B cell (primary cell): Measurements from ENCODE around the gene CHD2. TPM values are rescaled to one million over a fixed set of nuclear protein-coding genes. Genes with fewer than 3 reads are reported as not detected.

Experiments
- ATAC-seq: fragments of 200-7000 bp; cut with Tn5 transposase; one replicate; pipeline ENCODE4 v1.10.0; 2021; ENCODE audit warnings: low read depth, mild to moderate bottlenecking, moderate number of reproducible peaks, moderate library complexity
- CTCF ChIA-PET: fragments of 350-600 bp; sonication (Branson Sonifier 250); formaldehyde crosslinking; loops from one replicate; lab custom pipeline; 2021; ENCODE audit warnings: antibody characterized with exemption, inconsistent platforms; lab: Charles Lee
- POLR2A ChIA-PET: fragments of 350-600 bp; sonication (Branson Sonifier 250); formaldehyde crosslinking; loops from one replicate; lab custom pipeline; 2021; ENCODE audit warnings: antibody characterized with exemption; lab: Charles Lee
- DNase-seq: peaks from one replicate; pipeline ENCODE4 v3.0.0; 2013
- H2AFZ ChIP-seq: 2 replicates; pipeline ENCODE4 v1.6.1; 2012; ENCODE audit warnings: mild to moderate bottlenecking, low read depth, low read length; ENCODE audit not compliant: insufficient read depth, poor library complexity, severe bottlenecking
- H3K27ac ChIP-seq, 2 donors: 1 replicate in 1 of 2; 2 replicates in 1 of 2; pipeline ENCODE4 v1.5.1; 2012 to 2013; ENCODE audit warnings: low read length in 2 of 2, mild to moderate bottlenecking in 2 of 2, moderate library complexity in 1 of 2
- H3K27me3 ChIP-seq, 4 experiments: fragments of 200-600 bp in 1 of 4; sonication (generic) in 1 of 4; replicated peaks in 1 of 4; 1 replicate in 2 of 4; 2 replicates in 2 of 4; pipeline versions ENCODE4 v1.6.1 to v1.7.0; 2013 to 2016; ENCODE audit warnings: low read length in 3 of 4, mild to moderate bottlenecking in 2 of 4, mixed read lengths in 1 of 4, moderate library complexity in 1 of 4; ENCODE audit not compliant: insufficient read depth in 4 of 4, control insufficient read depth in 3 of 4; ENCODE audit errors: control extremely low read depth in 1 of 4
- H3K36me3 ChIP-seq, 2 experiments: replicated peaks in 1 of 2; 1 replicate in 1 of 2; 2 replicates in 1 of 2; pipeline versions ENCODE4 v1.6.1 to v1.7.1; 2013; ENCODE audit warnings: low read length in 1 of 2; ENCODE audit not compliant: insufficient read depth in 2 of 2, control insufficient read depth in 1 of 2; ENCODE audit errors: control extremely low read depth in 1 of 2, extremely low read depth in 1 of 2
- H3K4me1 ChIP-seq, 2 donors: fragments of 200-600 bp in 1 of 2; sonication (generic) in 1 of 2; 1 replicate in 1 of 2; 2 replicates in 1 of 2; pipeline versions ENCODE4 v1.5.1 to v1.6.1; 2013 to 2017; ENCODE audit warnings: low read length in 2 of 2; ENCODE audit not compliant: control insufficient read depth in 2 of 2, insufficient read depth in 2 of 2
- H3K4me2 ChIP-seq: replicated peaks from 2 replicates; pipeline ENCODE3; 2012; ENCODE audit warnings: mild to moderate bottlenecking, low read depth, low read length; ENCODE audit not compliant: poor library complexity, severe bottlenecking
- H3K4me3 ChIP-seq, 5 experiments: fragments of 200-600 bp in 1 of 5; sonication (generic) in 1 of 5; 1 replicate in 3 of 5; 2 replicates in 2 of 5; pipeline versions ENCODE4 v1.5.1 to v1.7.0; 2011 to 2016; ENCODE audit warnings: low read length in 4 of 5, mild to moderate bottlenecking in 4 of 5, low read depth in 2 of 5, control low read depth in 1 of 5, moderate library complexity in 1 of 5; ENCODE audit not compliant: insufficient read depth in 1 of 5; ENCODE audit errors: control extremely low read depth in 1 of 5, extremely low read depth in 1 of 5
- H3K79me2 ChIP-seq: fragments of 200-600 bp; sonication (generic); one replicate; pipeline ENCODE4 v1.6.0; 2016; ENCODE audit warnings: low read length; ENCODE audit not compliant: control insufficient read depth, insufficient read depth
- H3K9ac ChIP-seq: fragments of 200-600 bp; sonication (generic); 2 replicates; pipeline ENCODE4 v1.6.1; 2017; ENCODE audit warnings: mild to moderate bottlenecking, low read length, moderate library complexity
- H3K9me3 ChIP-seq, 3 donors: one replicate each; pipeline versions ENCODE4 v1.6.1 to v1.7.1; 2013; ENCODE audit warnings: low read length in 2 of 3; ENCODE audit not compliant: control insufficient read depth in 2 of 3, insufficient read depth in 1 of 3; ENCODE audit errors: control extremely low read depth in 1 of 3
- H4K20me1 ChIP-seq: 2 replicates; pipeline ENCODE4 v1.6.0; 2012; ENCODE audit warnings: mild to moderate bottlenecking, low read length; ENCODE audit not compliant: insufficient read depth, control insufficient read depth, poor library complexity, severe bottlenecking
- H3K27ac Mint-ChIP-seq: one replicate; pipeline ENCODE4 v1.8.0; 2021; ENCODE audit warnings: mixed read lengths
- H3K27me3 Mint-ChIP-seq: one replicate; pipeline ENCODE4 v1.8.0; 2021; ENCODE audit warnings: mixed read lengths
- H3K4me1 Mint-ChIP-seq: one replicate; pipeline ENCODE4 v1.8.0; 2021; ENCODE audit warnings: mixed read lengths
- H3K4me3 Mint-ChIP-seq: one replicate; pipeline ENCODE4 v1.8.0; 2021; ENCODE audit warnings: mixed read lengths
- H3K9me3 Mint-ChIP-seq: one replicate; pipeline ENCODE4 v1.8.0; 2022; ENCODE audit warnings: mixed read lengths; ENCODE audit not compliant: insufficient read depth
- CTCF ChIP-seq: fragments of 200-600 bp; IDR thresholded peaks from one replicate; pipeline ENCODE4 v1.8.0; 2022; ENCODE audit warnings: antibody characterized with exemption, mild to moderate bottlenecking
- EZH2 ChIP-seq: IDR thresholded peaks from 2 replicates; pipeline ENCODE4 v1.6.1; 2012; ENCODE audit warnings: borderline replicate concordance, low read depth, mild to moderate bottlenecking, moderate library complexity, low read length; ENCODE audit not compliant: insufficient read depth, poor library complexity, severe bottlenecking
- WGBS: methylation state at CpG from one replicate; pipeline ENCODE4 v1.1.5; 2013; ENCODE audit warnings: missing lambda C conversion rate; ENCODE audit not compliant: insufficient coverage; 5-methylcytosine and 5-hydroxymethylcytosine counted together
- intact Hi-C: fragments of 100-400 bp; cut with micrococcal nuclease; formaldehyde crosslinking; loops from one replicate; pipeline ENCODE4 v1.10.0; 2022
- polyA plus RNA-seq: library from polyadenylated mRNA; depleted of rRNA; stranded (reverse); fragments of >200 nt; gene quantifications from 2 replicates; pipeline ENCODE4 v1.2.3, GENCODE V29; 2012
- total RNA-seq, 2 donors: library from RNA; stranded (reverse); fragments of 120-200 nt in 1 of 2; gene quantifications; 1 replicate in 1 of 2; 2 replicates in 1 of 2; pipeline versions ENCODE4 v1.2.3 to v1.2.4, GENCODE V29; 2013 to 2022

Gene CHD2
- total and polyA plus RNA-seq, 2 donors (not counting 1 experiment from before 2014, with no cell fraction given), result 86.9 to 353 TPM

- no peak overlapping the region for H2AFZ ChIP-seq
- peaks cover 0 to 16% (median 0%) of the 10 kb centered on the region in 4 experiments for H3K27me3 ChIP-seq
- no peak overlapping the region for H3K4me3 ChIP-seq
- intact Hi-C loops, result no loop called here
- H3K9ac ChIP-seq, result no peak overlapping the region
- TF ChIP-seq EZH2 (no peak), CTCF (no peak)
- peaks cover 0 to 15% (median 4%) of the 10 kb centered on the region in 3 donors for H3K9me3 ChIP-seq
- no peak overlapping the region for H3K27ac ChIP-seq
- Mint-ChIP-seq H3K27me3 (peaks cover 31% of the 10 kb centered on the region), H3K4me1 (peaks cover 7% of the 10 kb centered on the region), H3K27ac (no peak overlapping the region), H3K4me3 (no peak overlapping the region), H3K9me3 (peaks cover 2% of the 10 kb centered on the region)
- peaks cover 6 to 8% of the 10 kb centered on the region in 2 donors for H3K4me1 ChIP-seq
- no peak for DNase-seq
- H4K20me1 ChIP-seq, result no peaks in the 10 kb centered on the region
- no peaks in the 10 kb centered on the region for H3K79me2 ChIP-seq
- ChIA-PET CTCF (no interaction called here), POLR2A (no interaction called here)
- 78% methylated on average over 6 of the region's 7 CpGs for WGBS
- no peaks in the 10 kb centered on the region for H3K36me3 ChIP-seq
- H3K4me2 ChIP-seq, result no peak overlapping the region
- ATAC-seq, result no peak
Measured at GRCh38 chr15:93046721-93047120, 146.6 kb downstream of the CHD2 start.

DNA sequence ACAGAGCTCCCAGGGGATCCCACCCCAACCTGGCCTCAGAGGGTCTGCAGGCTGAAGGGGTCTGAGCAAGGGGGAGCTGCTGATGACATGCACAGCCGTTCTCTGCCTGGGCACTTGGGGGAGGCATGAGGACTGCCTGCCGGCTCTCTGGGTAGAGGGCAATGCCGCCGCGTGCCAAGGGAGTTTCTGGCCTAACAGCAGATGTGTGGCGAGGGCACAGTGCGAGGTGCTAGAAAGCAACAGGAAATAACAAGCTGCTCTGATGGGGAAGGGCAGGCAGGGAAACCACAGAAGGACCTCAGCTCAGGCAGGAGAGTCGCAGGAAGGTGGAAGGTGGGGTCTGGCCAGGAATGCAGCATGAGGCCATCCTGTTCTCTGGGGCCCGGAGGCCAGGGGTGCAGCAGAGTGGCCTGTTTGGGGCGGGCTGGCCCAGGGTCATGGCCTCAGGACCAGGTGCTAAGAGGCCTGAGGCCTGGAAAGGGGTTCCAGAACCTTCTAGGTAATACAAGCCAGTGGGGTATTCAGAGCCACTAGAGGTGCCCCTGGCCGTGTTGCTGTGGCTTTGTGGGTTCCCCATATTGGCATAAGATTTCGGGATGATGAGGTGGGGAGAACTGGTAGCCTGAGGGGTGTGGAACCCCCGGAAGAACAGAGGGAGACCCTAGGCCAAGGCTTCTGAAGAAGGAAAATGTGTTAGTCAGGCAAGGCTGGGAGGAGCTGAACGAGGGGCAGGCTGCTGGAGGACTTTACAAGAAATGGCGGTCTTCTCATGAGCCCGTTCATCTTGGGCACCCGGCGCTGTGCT is 147.7 kb downstream of the CHD2 start:
- intact Hi-C loops, result no loop called here
- Histone ChIP-seq H3K4me2 (peak overlapping the region; percentile 35), H3K9me3 (peaks cover 0 to 15% (median 4%) of the 10 kb centered on the region in 3 donors), H3K79me2 (no peaks in the 10 kb centered on the region), H3K36me3 (no peaks in the 10 kb centered on the region), H2AFZ (peak overlapping the region; percentile 22), H3K27me3 (peaks cover 0 to 14% (median 0%) of the 10 kb centered on the region in 4 experiments), H4K20me1 (no peaks in the 10 kb centered on the region), H3K4me1 (peaks cover 6 to 8% of the 10 kb centered on the region in 2 donors), H3K9ac (no peak overlapping the region), H3K27ac (no peak overlapping the region), H3K4me3 (no peak overlapping the region)
- Mint-ChIP-seq H3K27me3 (peaks cover 28% of the 10 kb centered on the region), H3K4me3 (no peak overlapping the region), H3K27ac (no peak overlapping the region), H3K9me3 (peaks cover 2% of the 10 kb centered on the region), H3K4me1 (peaks cover 7% of the 10 kb centered on the region)
- WGBS, result 37% methylated on average over 18 of the region's 18 CpGs
- no peak for DNase-seq
- POLR2A ChIA-PET, result no interaction called here
- no peak for ATAC-seq
- CTCF ChIA-PET, result interaction anchor here (0.6 kb wide), 1 partner anchor 250 kb away, joined by 3 read pairs; no protein-coding TSS in a partner anchor
- TF ChIP-seq EZH2, result no peak
- no peak for TF ChIP-seq CTCF
